ENCODE results near the gene ITGA4.

Gene ITGA4

DNA sequence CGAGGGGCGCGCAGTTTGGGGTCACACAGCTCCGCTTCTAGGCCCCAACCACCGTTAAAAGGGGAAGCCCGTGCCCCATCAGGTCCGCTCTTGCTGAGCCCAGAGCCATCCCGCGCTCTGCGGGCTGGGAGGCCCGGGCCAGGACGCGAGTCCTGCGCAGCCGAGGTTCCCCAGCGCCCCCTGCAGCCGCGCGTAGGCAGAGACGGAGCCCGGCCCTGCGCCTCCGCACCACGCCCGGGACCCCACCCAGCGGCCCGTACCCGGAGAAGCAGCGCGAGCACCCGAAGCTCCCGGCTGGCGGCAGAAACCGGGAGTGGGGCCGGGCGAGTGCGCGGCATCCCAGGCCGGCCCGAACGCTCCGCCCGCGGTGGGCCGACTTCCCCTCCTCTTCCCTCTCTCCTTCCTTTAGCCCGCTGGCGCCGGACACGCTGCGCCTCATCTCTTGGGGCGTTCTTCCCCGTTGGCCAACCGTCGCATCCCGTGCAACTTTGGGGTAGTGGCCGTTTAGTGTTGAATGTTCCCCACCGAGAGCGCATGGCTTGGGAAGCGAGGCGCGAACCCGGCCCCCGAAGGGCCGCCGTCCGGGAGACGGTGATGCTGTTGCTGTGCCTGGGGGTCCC, at the start of gene ITGA4:
Gene ITGA4, plus strand, starts transcription at position 266 of the 620 bp plus-strand sequence. Its CDS starts 269 bp downstream, at position 535.
- DNase-seq (ENCODE audit: extremely low read depth, low read depth), result peak; percentile 49
- TF ChIP-seq, protein P1, sequence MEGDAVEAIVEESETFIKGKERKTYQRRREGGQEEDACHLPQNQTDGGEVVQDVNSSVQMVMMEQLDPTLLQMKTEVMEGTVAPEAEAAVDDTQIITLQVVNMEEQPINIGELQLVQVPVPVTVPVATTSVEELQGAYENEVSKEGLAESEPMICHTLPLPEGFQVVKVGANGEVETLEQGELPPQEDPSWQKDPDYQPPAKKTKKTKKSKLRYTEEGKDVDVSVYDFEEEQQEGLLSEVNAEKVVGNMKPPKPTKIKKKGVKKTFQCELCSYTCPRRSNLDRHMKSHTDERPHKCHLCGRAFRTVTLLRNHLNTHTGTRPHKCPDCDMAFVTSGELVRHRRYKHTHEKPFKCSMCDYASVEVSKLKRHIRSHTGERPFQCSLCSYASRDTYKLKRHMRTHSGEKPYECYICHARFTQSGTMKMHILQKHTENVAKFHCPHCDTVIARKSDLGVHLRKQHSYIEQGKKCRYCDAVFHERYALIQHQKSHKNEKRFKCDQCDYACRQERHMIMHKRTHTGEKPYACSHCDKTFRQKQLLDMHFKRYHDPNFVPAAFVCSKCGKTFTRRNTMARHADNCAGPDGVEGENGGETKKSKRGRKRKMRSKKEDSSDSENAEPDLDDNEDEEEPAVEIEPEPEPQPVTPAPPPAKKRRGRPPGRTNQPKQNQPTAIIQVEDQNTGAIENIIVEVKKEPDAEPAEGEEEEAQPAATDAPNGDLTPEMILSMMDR (IDR thresholded peaks at IDR 0.05; ENCODE audit: low read depth, low read length), result peak; percentile 64

GRCh38 chr2:181408861-181409260, 48.3 kb upstream of the ITGA4 start:
- TF ChIP-seq, protein P1 (IDR thresholded peaks at IDR 0.05; ENCODE audit: low read depth, low read length), result no peak
- DNase-seq (ENCODE audit: extremely low read depth, low read depth), result no peak

- TF ChIP-seq, protein P1 (IDR thresholded peaks at IDR 0.05; ENCODE audit: low read depth, low read length), result no peak
- no peak for DNase-seq (ENCODE audit: extremely low read depth, low read depth)
These were observed 45.9 kb upstream of the ITGA4 start for GRCh38 chr2:181411105-181411849.

- TF ChIP-seq, protein P1 (IDR thresholded peaks at IDR 0.05; ENCODE audit: low read depth, low read length), result no peak
- no peak for DNase-seq (ENCODE audit: extremely low read depth, low read depth)
These were observed 37.9 kb upstream of the ITGA4 start for GRCh38 chr2:181419129-181419855.

- no peak for DNase-seq (ENCODE audit: extremely low read depth, low read depth)
- TF ChIP-seq, protein P1 (IDR thresholded peaks at IDR 0.05; ENCODE audit: low read depth, low read length), result no peak
These were observed 36.7 kb upstream of the ITGA4 start for GRCh38 chr2:181420259-181421130.

- TF ChIP-seq, protein P1 (IDR thresholded peaks at IDR 0.05; ENCODE audit: low read depth, low read length), result no peak
- no peak for DNase-seq (ENCODE audit: extremely low read depth, low read depth)
These were observed 36.1 kb upstream of the ITGA4 start for GRCh38 chr2:181421131-181421458.
